HCT116 (cell line): Measurements from ENCODE around the gene AMER3.

ENCODE experiments used
- POLR2A ChIP-seq: IDR thresholded peaks from 2 replicates; pipeline ENCODE4 v1.7.0; 2011; ENCODE audit warnings: borderline replicate concordance; ENCODE audit not compliant: insufficient read depth, insufficient read length; ENCODE audit errors: extremely low read depth
- TF ChIP-seq, protein P1 (sequence below): IDR thresholded peaks from 2 replicates; pipeline ENCODE4 v1.6.1; 2012; ENCODE audit warnings: low read depth
- TF ChIP-seq, protein P2 (sequence below), 3 experiments: fragments of 200-600 bp in 1 of 3; sonication (generic) in 1 of 3; IDR thresholded peaks in 2 of 3; conservative IDR thresholded peaks in 1 of 3; 2 replicates each; pipeline ENCODE4 v1.5.1; 2012 to 2017; ENCODE audit warnings: low read depth in 2 of 3, low read length in 2 of 3, antibody characterized with exemption in 1 of 3, borderline replicate concordance in 1 of 3, control low read depth in 1 of 3, mild to moderate bottlenecking in 1 of 3, mixed read lengths in 1 of 3, mixed run types in 1 of 3, moderate library complexity in 1 of 3; ENCODE audit not compliant: insufficient read depth in 1 of 3

DNA sequence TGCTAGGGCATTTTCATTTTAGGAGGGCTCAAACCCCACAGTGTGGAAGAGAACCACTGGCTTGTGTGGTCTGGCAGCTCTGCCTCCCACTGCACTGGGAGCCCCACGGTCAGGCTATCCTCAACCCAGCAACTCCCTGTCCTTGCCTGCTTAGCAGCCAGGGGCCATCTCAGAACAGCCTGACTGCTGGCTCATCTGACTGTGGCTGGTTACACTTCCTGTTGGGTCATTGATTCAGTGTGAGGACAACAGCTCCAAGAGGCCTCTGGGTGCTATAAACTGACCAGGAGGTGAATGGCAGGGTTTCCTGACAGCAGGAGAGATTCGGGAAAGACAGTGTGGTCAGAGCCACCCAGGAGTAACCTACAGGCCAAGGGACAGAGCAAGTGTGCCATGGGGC is 40.1 kb downstream of the AMER3 start:
- TF ChIP-seq, protein P1, sequence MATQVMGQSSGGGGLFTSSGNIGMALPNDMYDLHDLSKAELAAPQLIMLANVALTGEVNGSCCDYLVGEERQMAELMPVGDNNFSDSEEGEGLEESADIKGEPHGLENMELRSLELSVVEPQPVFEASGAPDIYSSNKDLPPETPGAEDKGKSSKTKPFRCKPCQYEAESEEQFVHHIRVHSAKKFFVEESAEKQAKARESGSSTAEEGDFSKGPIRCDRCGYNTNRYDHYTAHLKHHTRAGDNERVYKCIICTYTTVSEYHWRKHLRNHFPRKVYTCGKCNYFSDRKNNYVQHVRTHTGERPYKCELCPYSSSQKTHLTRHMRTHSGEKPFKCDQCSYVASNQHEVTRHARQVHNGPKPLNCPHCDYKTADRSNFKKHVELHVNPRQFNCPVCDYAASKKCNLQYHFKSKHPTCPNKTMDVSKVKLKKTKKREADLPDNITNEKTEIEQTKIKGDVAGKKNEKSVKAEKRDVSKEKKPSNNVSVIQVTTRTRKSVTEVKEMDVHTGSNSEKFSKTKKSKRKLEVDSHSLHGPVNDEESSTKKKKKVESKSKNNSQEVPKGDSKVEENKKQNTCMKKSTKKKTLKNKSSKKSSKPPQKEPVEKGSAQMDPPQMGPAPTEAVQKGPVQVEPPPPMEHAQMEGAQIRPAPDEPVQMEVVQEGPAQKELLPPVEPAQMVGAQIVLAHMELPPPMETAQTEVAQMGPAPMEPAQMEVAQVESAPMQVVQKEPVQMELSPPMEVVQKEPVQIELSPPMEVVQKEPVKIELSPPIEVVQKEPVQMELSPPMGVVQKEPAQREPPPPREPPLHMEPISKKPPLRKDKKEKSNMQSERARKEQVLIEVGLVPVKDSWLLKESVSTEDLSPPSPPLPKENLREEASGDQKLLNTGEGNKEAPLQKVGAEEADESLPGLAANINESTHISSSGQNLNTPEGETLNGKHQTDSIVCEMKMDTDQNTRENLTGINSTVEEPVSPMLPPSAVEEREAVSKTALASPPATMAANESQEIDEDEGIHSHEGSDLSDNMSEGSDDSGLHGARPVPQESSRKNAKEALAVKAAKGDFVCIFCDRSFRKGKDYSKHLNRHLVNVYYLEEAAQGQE = no peak
- TF ChIP-seq, protein P2, sequence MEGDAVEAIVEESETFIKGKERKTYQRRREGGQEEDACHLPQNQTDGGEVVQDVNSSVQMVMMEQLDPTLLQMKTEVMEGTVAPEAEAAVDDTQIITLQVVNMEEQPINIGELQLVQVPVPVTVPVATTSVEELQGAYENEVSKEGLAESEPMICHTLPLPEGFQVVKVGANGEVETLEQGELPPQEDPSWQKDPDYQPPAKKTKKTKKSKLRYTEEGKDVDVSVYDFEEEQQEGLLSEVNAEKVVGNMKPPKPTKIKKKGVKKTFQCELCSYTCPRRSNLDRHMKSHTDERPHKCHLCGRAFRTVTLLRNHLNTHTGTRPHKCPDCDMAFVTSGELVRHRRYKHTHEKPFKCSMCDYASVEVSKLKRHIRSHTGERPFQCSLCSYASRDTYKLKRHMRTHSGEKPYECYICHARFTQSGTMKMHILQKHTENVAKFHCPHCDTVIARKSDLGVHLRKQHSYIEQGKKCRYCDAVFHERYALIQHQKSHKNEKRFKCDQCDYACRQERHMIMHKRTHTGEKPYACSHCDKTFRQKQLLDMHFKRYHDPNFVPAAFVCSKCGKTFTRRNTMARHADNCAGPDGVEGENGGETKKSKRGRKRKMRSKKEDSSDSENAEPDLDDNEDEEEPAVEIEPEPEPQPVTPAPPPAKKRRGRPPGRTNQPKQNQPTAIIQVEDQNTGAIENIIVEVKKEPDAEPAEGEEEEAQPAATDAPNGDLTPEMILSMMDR (IDR thresholded peaks at IDR 0.05 in 2 of 3, conservative IDR thresholded peaks at IDR 0.05 in 1 of 3; ENCODE audit: borderline replicate concordance in 1 of 3, insufficient read depth in 1 of 3, low read depth in 2 of 3, low read length in 2 of 3) = no peak
- TF ChIP-seq POLR2A = no peak
